ENCODE data around the gene TMPRSS9. TPM values are rescaled to one million over a fixed set of nuclear protein-coding genes. Genes with fewer than 3 reads are reported as not detected.

The TMPRSS9 gene
- total and polyA plus RNA-seq, 8 donors: 1.1 TPM; not detected in 7

DNA sequence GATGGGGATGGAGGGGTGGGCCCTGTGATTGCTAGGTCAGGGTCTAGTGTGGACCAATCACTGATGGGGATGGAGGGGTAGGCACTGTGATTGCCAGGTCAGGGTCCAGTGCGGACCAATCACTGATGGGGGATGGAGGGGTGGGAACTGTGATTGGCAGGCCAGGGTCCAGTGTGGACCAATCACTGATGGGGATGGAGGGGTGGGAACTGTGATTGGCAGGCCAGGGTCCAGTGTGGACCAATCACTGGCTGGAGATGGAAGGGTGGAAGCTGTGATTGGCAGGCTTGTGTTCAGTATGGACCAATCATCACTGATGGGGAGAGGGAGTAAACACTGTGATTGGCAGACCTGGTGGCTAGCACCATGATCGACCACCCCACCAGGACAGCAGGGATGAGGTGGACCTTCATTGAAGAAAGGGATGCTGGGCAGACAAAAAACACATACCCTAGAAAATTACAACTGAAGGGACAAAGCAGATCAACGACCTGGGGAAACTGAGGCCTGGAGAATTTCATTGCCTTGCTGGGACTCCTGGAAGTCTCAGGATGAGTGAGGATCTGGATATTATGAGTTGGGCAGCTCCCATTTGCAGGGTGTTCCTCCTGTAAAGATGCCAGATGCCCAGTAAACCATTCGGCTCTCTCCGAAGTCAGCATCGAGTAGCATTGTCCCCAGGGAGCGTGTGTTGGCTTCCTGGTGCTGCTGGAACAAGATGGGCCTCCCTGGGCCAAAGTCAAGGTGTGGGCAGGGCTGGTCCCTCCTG, 15.5 kb downstream of the TMPRSS9 start:
- intact Hi-C loops (cut with DNase I; ENCODE audit: low total_unique reads): no loop called here
- H3K4me3 ChIP-seq: no peak overlapping the region
- no peak overlapping the region for H3K27ac ChIP-seq
- H3K4me1 ChIP-seq: no peaks in the 10 kb centered on the region
- TF ChIP-seq POLR2A (IDR thresholded peaks at IDR 0.05): no peak
- no peak for TF ChIP-seq EP300 (IDR thresholded peaks at IDR 0.05)
- TF ChIP-seq POLR2AphosphoS5 (IDR thresholded peaks at IDR 0.05): no peak
- TF ChIP-seq, protein P1, sequence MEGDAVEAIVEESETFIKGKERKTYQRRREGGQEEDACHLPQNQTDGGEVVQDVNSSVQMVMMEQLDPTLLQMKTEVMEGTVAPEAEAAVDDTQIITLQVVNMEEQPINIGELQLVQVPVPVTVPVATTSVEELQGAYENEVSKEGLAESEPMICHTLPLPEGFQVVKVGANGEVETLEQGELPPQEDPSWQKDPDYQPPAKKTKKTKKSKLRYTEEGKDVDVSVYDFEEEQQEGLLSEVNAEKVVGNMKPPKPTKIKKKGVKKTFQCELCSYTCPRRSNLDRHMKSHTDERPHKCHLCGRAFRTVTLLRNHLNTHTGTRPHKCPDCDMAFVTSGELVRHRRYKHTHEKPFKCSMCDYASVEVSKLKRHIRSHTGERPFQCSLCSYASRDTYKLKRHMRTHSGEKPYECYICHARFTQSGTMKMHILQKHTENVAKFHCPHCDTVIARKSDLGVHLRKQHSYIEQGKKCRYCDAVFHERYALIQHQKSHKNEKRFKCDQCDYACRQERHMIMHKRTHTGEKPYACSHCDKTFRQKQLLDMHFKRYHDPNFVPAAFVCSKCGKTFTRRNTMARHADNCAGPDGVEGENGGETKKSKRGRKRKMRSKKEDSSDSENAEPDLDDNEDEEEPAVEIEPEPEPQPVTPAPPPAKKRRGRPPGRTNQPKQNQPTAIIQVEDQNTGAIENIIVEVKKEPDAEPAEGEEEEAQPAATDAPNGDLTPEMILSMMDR (IDR thresholded peaks at IDR 0.05): no peak
- WGBS, 5 donors: 81 to 87% (median 82%) methylated on average over 6 to 7 of the region's 7 CpGs
- DNase-seq: no peak
- no peaks in the 10 kb centered on the region for H3K36me3 ChIP-seq
- peaks cover 0 to 33% (median 10%) of the 10 kb centered on the region in 3 donors for H3K27me3 ChIP-seq
- H3K9me3 ChIP-seq: peaks cover 0 to 18% (median 9%) of the 10 kb centered on the region in 4 donors

DNA sequence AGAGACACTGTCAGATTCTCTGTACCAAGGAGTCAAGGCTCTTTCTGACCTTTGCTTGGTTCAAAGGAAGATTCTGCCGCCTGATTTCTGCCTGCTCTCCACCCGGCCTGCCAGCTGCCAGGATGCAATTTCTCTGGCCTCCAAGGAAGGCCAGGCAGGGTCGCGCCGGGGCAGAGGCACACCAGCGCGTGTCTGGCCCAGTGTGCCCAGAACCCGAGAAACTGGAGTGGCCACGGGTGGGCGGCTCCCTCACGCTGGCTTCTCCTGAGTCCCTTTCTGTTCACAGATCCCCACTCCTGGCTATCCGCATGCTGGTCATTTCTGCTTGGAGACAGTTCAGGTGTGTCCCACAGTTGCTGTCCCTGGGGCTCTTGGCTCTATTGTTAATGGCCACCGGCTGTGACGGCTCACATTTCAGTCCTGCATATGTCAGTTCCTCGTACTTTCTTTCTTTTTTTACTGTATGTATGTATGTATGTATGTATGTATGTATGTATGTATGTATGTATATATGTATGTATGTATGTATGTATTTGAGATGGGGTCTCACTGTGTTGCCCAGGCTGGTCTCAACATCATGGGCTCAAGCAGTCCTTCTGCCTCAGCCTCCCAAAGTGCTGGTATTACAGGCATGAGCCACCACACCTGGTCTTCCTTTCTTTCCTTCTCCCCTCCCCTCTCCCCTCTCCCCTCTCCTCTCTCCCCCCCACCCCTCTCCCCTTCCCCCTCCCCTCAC, 16.9 kb downstream of the TMPRSS9 start:
- no peak overlapping the region for H3K4me3 ChIP-seq
- no peak overlapping the region for H3K27ac ChIP-seq
- no peaks in the 10 kb centered on the region for H3K36me3 ChIP-seq
- WGBS, 5 donors: 65 to 74% (median 69%) methylated on average over 5 to 15 of the region's 15 CpGs
- no peak for TF ChIP-seq EP300 (IDR thresholded peaks at IDR 0.05)
- TF ChIP-seq, protein P1 (IDR thresholded peaks at IDR 0.05): no peak
- peaks cover 0 to 23% (median 13%) of the 10 kb centered on the region in 4 donors for H3K9me3 ChIP-seq
- DNase-seq: no peak
- intact Hi-C loops (cut with DNase I; ENCODE audit: low total_unique reads): no loop called here
- H3K27me3 ChIP-seq: peaks cover 0 to 30% (median 0%) of the 10 kb centered on the region in 3 donors
- H3K4me1 ChIP-seq: no peaks in the 10 kb centered on the region

DNA sequence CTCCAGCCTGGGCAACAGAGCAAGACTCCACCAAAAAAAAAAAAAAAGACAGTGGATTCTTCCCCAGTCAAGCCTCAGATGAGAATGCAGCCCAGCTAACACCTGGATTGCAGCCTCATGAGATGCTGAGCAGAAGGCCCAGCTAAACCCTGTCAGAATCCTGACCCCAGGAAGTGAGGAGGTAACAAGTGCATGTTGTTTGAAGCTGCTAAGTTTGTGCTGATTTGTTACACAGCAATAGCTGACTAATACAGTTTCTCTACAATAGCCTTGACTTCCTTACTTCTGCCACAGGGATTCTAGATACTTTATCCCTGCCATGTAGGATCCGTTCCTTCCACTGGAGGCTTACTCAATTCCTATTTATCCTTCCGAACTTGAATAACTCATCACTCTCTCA, 20.5 kb downstream of the TMPRSS9 start:
- H3K36me3 ChIP-seq: no peaks in the 10 kb centered on the region
- TF ChIP-seq POLR2AphosphoS5 (IDR thresholded peaks at IDR 0.05): no peak
- WGBS, 5 donors: 88 to 98% (median 94%) methylated on average over 2 of the region's 2 CpGs
- no peak for DNase-seq
- peaks cover 0 to 39% (median 0%) of the 10 kb centered on the region in 3 donors for H3K27me3 ChIP-seq
- peaks cover 0 to 7% (median 5%) of the 10 kb centered on the region in 4 donors for H3K4me1 ChIP-seq
- intact Hi-C loops (cut with DNase I; ENCODE audit: low total_unique reads): no loop called here
- H3K9me3 ChIP-seq: peaks cover 0 to 23% (median 13%) of the 10 kb centered on the region in 4 donors
- H3K27ac ChIP-seq: no peak overlapping the region
- H3K4me3 ChIP-seq: no peak overlapping the region

DNA sequence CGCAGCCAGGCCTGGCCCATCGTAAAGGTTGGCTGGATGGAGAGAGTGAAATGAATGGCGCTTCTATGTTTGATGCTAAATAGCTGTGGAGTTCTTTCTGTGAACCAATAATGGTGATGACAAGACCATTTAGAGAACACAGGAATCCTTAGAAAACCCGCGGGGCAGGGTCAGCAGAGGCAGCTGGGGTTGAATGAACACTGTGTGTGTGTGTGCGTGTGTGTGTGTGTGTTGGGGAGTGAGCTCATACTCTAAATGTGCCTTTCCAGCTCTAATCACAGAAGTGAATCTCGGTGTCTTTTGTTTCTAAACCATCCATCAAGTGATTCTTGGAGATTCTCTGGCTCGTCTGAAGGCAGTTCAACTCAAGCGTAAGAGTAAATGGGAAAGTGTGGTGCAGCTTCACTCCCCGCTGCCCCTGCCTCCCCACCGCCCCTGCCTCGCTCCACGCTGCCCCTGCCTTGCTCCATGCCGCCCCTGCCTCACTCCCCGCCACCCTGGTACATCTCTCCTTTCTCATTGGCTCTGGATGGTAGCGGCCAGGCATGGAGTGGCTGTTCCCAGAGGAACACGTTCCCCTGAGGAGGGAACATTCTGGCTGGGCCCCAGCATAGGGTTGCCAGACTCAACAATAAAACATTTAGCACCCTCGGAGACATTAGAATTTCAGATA, 21.2 kb downstream of the TMPRSS9 start:
- Histone ChIP-seq H3K36me3 (no peaks in the 10 kb centered on the region), H3K27me3 (peaks cover 0 to 37% (median 0%) of the 10 kb centered on the region in 3 donors), H3K27ac (no peak overlapping the region), H3K4me3 (no peak overlapping the region), H3K9me3 (peaks cover 0 to 23% (median 13%) of the 10 kb centered on the region in 4 donors), H3K4me1 (peaks cover 0 to 7% (median 5%) of the 10 kb centered on the region in 4 donors)
- intact Hi-C loops (cut with DNase I; ENCODE audit: low total_unique reads): no loop called here
- WGBS, 5 donors: 46 to 63% (median 47%) methylated on average over 17 to 18 of the region's 18 CpGs
- TF ChIP-seq EP300 (IDR thresholded peaks at IDR 0.05): no peak
- TF ChIP-seq POLR2AphosphoS5 (IDR thresholded peaks at IDR 0.05): no peak
- TF ChIP-seq POLR2A (IDR thresholded peaks at IDR 0.05): no peak
- TF ChIP-seq, protein P1 (IDR thresholded peaks at IDR 0.05): no peak
- peak in 1 of 2 donors; percentile 68 for DNase-seq
